GM23338 (cell line): ENCODE measurements around the gene NOSTRIN. TPM values are rescaled to one million over a fixed set of nuclear protein-coding genes. Genes with fewer than 3 reads are reported as not detected.

ENCODE experiments used
- ATAC-seq: fragments of 200-7000 bp; cut with Tn5 transposase; 3 replicates; pipeline ENCODE4 v1.9.1; 2020
- DNase-seq: peaks from one replicate; pipeline ENCODE4 v3.0.0-alpha.2; 2015; ENCODE audit warnings: low spot score
- H2AFZ ChIP-seq: fragments of 200-600 bp; sonication (generic); 2 replicates; pipeline ENCODE4 v1.8.0; 2016; ENCODE audit warnings: antibody characterized with exemption, mild to moderate bottlenecking, moderate library complexity
- H3F3A ChIP-seq: fragments of 200-600 bp; sonication (generic); replicated peaks from 2 replicates; pipeline ENCODE4 v1.8.0; 2017; ENCODE audit warnings: antibody characterized with exemption, mixed run types, low read depth
- H3K27ac ChIP-seq: fragments of 200-600 bp; sonication (generic); 2 replicates; pipeline ENCODE4 v1.6.1; 2016; ENCODE audit warnings: low read depth
- H3K27me3 ChIP-seq: fragments of 200-600 bp; sonication (generic); 2 replicates; pipeline ENCODE4 v1.8.0; 2016; ENCODE audit warnings: mild to moderate bottlenecking, mixed run types, moderate library complexity; ENCODE audit not compliant: insufficient read depth
- H3K36me3 ChIP-seq: fragments of 200-600 bp; sonication (generic); 2 replicates; pipeline ENCODE4 v1.8.0; 2016; ENCODE audit warnings: mild to moderate bottlenecking; ENCODE audit not compliant: insufficient read depth
- H3K4me1 ChIP-seq: fragments of 200-600 bp; sonication (generic); 2 replicates; pipeline ENCODE4 v1.8.0; 2016; ENCODE audit warnings: mild to moderate bottlenecking, moderate library complexity; ENCODE audit not compliant: insufficient read depth
- H3K4me2 ChIP-seq: fragments of 200-600 bp; sonication (generic); 2 replicates; pipeline ENCODE4 v1.7.1; 2017; ENCODE audit warnings: mixed run types
- H3K4me3 ChIP-seq: fragments of 200-600 bp; sonication (generic); 2 replicates; pipeline ENCODE4 v1.6.1; 2016; ENCODE audit warnings: mixed run types
- H3K79me2 ChIP-seq: fragments of 200-600 bp; sonication (generic); replicated peaks from 2 replicates; pipeline ENCODE4 v1.8.0; 2017; ENCODE audit warnings: mild to moderate bottlenecking; ENCODE audit not compliant: insufficient read depth
- H3K9me2 ChIP-seq: fragments of 200-600 bp; sonication (generic); 2 replicates; pipeline ENCODE4 v1.8.0; 2017; ENCODE audit not compliant: insufficient read depth
- H4K20me1 ChIP-seq: fragments of 200-600 bp; sonication (generic); replicated peaks from 2 replicates; pipeline ENCODE4 v1.8.0; 2017; ENCODE audit warnings: mild to moderate bottlenecking; ENCODE audit not compliant: insufficient read depth
- H3K27ac Mint-ChIP-seq: 2 replicates; pipeline ENCODE4 v1.8.0; 2020; ENCODE audit warnings: inconsistent platforms, mild to moderate bottlenecking, moderate library complexity, mixed read lengths
- H3K27me3 Mint-ChIP-seq: 3 replicates; pipeline ENCODE4 v1.8.0; 2022; ENCODE audit warnings: low read depth, mild to moderate bottlenecking, moderate library complexity, mixed read lengths, inconsistent platforms; ENCODE audit not compliant: insufficient read depth, poor library complexity
- H3K36me3 Mint-ChIP-seq: 3 replicates; pipeline ENCODE4 v1.8.0; 2021; ENCODE audit warnings: low read depth, mild to moderate bottlenecking, inconsistent platforms, moderate library complexity, mixed read lengths
- H3K4me1 Mint-ChIP-seq: 3 replicates; pipeline ENCODE4 v1.8.0; 2020; ENCODE audit warnings: mild to moderate bottlenecking, inconsistent platforms, mixed read lengths
- H3K4me3 Mint-ChIP-seq: 3 replicates; pipeline ENCODE4 v1.8.0; 2021; ENCODE audit warnings: moderate library complexity, mild to moderate bottlenecking, inconsistent platforms, mixed read lengths
- H3K9me3 Mint-ChIP-seq: 3 replicates; pipeline ENCODE4 v1.8.0; 2020; ENCODE audit warnings: moderate library complexity, mild to moderate bottlenecking, inconsistent platforms, mixed read lengths
- EZH2 ChIP-seq: fragments of 200-600 bp; sonication (generic); IDR thresholded peaks from one replicate; pipeline ENCODE4 v1.8.0; 2017; ENCODE audit warnings: antibody characterized with exemption, mild to moderate bottlenecking, low read depth; ENCODE audit not compliant: unreplicated experiment
- JUNB ChIP-seq: IDR thresholded peaks from one replicate; pipeline ENCODE4 v1.6.1; 2016; ENCODE audit warnings: antibody characterized with exemption; ENCODE audit not compliant: unreplicated experiment
- REST ChIP-seq: IDR thresholded peaks from one replicate; pipeline ENCODE4 v1.6.1; 2018; ENCODE audit warnings: antibody characterized with exemption; ENCODE audit not compliant: unreplicated experiment
- ZNF114 ChIP-seq: fragments of 250-450 bp; sonication (Bioruptor Pico); IDR thresholded peaks from 2 replicates; pipeline ENCODE4 v1.5.0; 2020; ENCODE audit warnings: mild to moderate bottlenecking, moderate library complexity
- ZNF462 ChIP-seq: fragments of 250-450 bp; sonication (Bioruptor Pico); IDR thresholded peaks from 2 replicates; pipeline ENCODE4 v1.5.0; 2020; ENCODE audit warnings: mild to moderate bottlenecking, moderate library complexity
- polyA plus RNA-seq: library from polyadenylated mRNA; unstranded; fragments of >200 nt; fragmentation: Nextera tagmentation; extraction: Ambion mirVana; gene quantifications from 2 replicates; pipeline ENCODE4 v1.2.1, GENCODE V29; 2016
- total RNA-seq: library from RNA; depleted of rRNA; stranded (reverse); fragments of >200 nt; shearing (Covaris generic); gene quantifications from 2 replicates; pipeline ENCODE4 v1.2.3, GENCODE V29; 2014

The NOSTRIN gene
- total and polyA plus RNA-seq, 2 experiments from 2014 or later, result 1.8 TPM; not detected in 1

- DNase-seq (no peak), ATAC-seq (no peak)
- Histone ChIP-seq H3K27ac (no peak overlapping the region), H4K20me1 (no peaks in the 10 kb centered on the region), H3K9me2 (no peaks in the 10 kb centered on the region), H3K27me3 (no peaks in the 10 kb centered on the region), H3K79me2 (no peaks in the 10 kb centered on the region), H3F3A (no peaks in the 10 kb centered on the region), H3K36me3 (no peaks in the 10 kb centered on the region), H3K4me1 (peaks cover 5% of the 10 kb centered on the region), H3K4me3 (no peak overlapping the region), H3K4me2 (no peak overlapping the region), H2AFZ (no peak overlapping the region)
- Mint-ChIP-seq H3K4me3 (no peak overlapping the region), H3K4me1 (peaks cover 12% of the 10 kb centered on the region), H3K9me3 (no peaks in the 10 kb centered on the region), H3K27ac (no peak overlapping the region), H3K27me3 (no peaks in the 10 kb centered on the region), H3K36me3 (no peaks in the 10 kb centered on the region)
- TF ChIP-seq REST, result no peak
- TF ChIP-seq ZNF462 (CRISPR knock-in tag), result no peak
- TF ChIP-seq ZNF114, result no peak
- no peak for TF ChIP-seq JUNB
- TF ChIP-seq EZH2, result no peak
These were observed 39.0 kb downstream of the NOSTRIN start for GRCh38 chr2:168841445-168841844.
